Mesenchymal stem cell (in vitro differentiated cells and primary cell): Measurements from ENCODE around the gene TBC1D9.

ENCODE experiments used
- DNase-seq: peaks from one replicate; pipeline ENCODE4 v3.0.0-alpha.2; 2013
- H2AFZ ChIP-seq: one replicate; pipeline ENCODE4 v1.6.1; 2013; ENCODE audit warnings: low read depth, mild to moderate bottlenecking, control low read depth, inconsistent platforms, low read length, moderate library complexity
- H2AK5ac ChIP-seq: 2 replicates; pipeline ENCODE4 v1.6.1; 2013; ENCODE audit warnings: low read length, moderate library complexity, mild to moderate bottlenecking, inconsistent platforms; ENCODE audit not compliant: severe bottlenecking
- H2BK120ac ChIP-seq: one replicate; pipeline ENCODE4 v1.6.1; 2013; ENCODE audit warnings: low read depth, mild to moderate bottlenecking, inconsistent platforms, low read length, moderate library complexity
- H2BK12ac ChIP-seq, 2 experiments: one replicate each; pipeline ENCODE4 v1.6.1; 2013; ENCODE audit warnings: inconsistent platforms in 2 of 2, low read length in 2 of 2, mild to moderate bottlenecking in 2 of 2, moderate library complexity in 2 of 2, control low read depth in 1 of 2
- H2BK15ac ChIP-seq: one replicate; pipeline ENCODE4 v1.6.1; 2013; ENCODE audit warnings: mild to moderate bottlenecking, low read depth, inconsistent platforms; ENCODE audit not compliant: poor library complexity, severe bottlenecking
- H2BK5ac ChIP-seq: 2 replicates; pipeline ENCODE4 v1.6.1; 2013; ENCODE audit warnings: low read depth, mild to moderate bottlenecking, low read length, control low read depth, inconsistent platforms; ENCODE audit not compliant: poor library complexity, severe bottlenecking
- H3K14ac ChIP-seq, 2 experiments: one replicate each; pipeline ENCODE4 v1.6.1; 2013; ENCODE audit warnings: inconsistent platforms in 2 of 2, low read length in 2 of 2, control low read depth in 1 of 2, mild to moderate bottlenecking in 1 of 2, moderate library complexity in 1 of 2
- H3K18ac ChIP-seq, 2 experiments: one replicate each; pipeline ENCODE4 v1.6.1; 2013; ENCODE audit warnings: inconsistent platforms in 2 of 2, low read length in 2 of 2, control low read depth in 1 of 2, low read depth in 1 of 2, mild to moderate bottlenecking in 1 of 2
- H3K23ac ChIP-seq, 2 experiments: one replicate each; pipeline ENCODE4 v1.6.1; 2013; ENCODE audit warnings: inconsistent platforms in 2 of 2, low read length in 2 of 2, mild to moderate bottlenecking in 2 of 2, moderate library complexity in 2 of 2, control low read depth in 1 of 2
- H3K27ac ChIP-seq: 2 replicates; pipeline ENCODE4 v1.5.1; 2013; ENCODE audit warnings: mild to moderate bottlenecking, moderate library complexity, low read length, control low read depth, inconsistent platforms; ENCODE audit not compliant: poor library complexity, severe bottlenecking
- H3K27me3 ChIP-seq, 2 experiments: 2 replicates each; pipeline versions ENCODE4 v1.6.1 to v1.7.0; 2013; ENCODE audit warnings: low read length in 2 of 2, mild to moderate bottlenecking in 2 of 2, moderate library complexity in 2 of 2, control low read depth in 1 of 2, inconsistent platforms in 1 of 2; ENCODE audit not compliant: control insufficient read depth in 1 of 2, insufficient read depth in 1 of 2
- H3K36me3 ChIP-seq, 2 experiments: 2 replicates each; pipeline versions ENCODE4 v1.6.1 to v1.7.0; 2013; ENCODE audit warnings: low read length in 2 of 2, control low read depth in 1 of 2, inconsistent platforms in 1 of 2, low read depth in 1 of 2, mild to moderate bottlenecking in 1 of 2; ENCODE audit not compliant: insufficient read depth in 2 of 2, control insufficient read depth in 1 of 2
- H3K4ac ChIP-seq, 2 experiments: one replicate each; pipeline ENCODE4 v1.6.1; 2013; ENCODE audit warnings: inconsistent platforms in 2 of 2, low read length in 2 of 2, mild to moderate bottlenecking in 2 of 2, moderate library complexity in 2 of 2, control low read depth in 1 of 2, low read depth in 1 of 2
- H3K4me1 ChIP-seq: 2 replicates; pipeline ENCODE4 v1.6.1; 2013; ENCODE audit warnings: low read depth, low read length, control low read depth; ENCODE audit not compliant: control insufficient read depth, insufficient read depth
- H3K4me2 ChIP-seq: 2 replicates; pipeline ENCODE4 v1.6.1; 2013; ENCODE audit warnings: low read length, mild to moderate bottlenecking, inconsistent platforms; ENCODE audit not compliant: poor library complexity, severe bottlenecking
- H3K4me3 ChIP-seq, 2 experiments: 2 replicates each; pipeline versions ENCODE4 v1.5.1 to v1.7.0; 2013; ENCODE audit warnings: low read length in 2 of 2, mild to moderate bottlenecking in 2 of 2, control low read depth in 1 of 2, low read depth in 1 of 2; ENCODE audit not compliant: insufficient read depth in 1 of 2
- H3K79me1 ChIP-seq: replicated peaks from 2 replicates; pipeline ENCODE4 v1.6.1; 2013; ENCODE audit warnings: mild to moderate bottlenecking, control low read depth, low read length, inconsistent platforms; ENCODE audit not compliant: poor library complexity, severe bottlenecking
- H3K9ac ChIP-seq: 2 replicates; pipeline ENCODE4 v1.7.0; 2013; ENCODE audit warnings: mild to moderate bottlenecking, low read length, moderate library complexity
- H3K9me3 ChIP-seq: 2 replicates; pipeline ENCODE4 v1.7.0; 2013; ENCODE audit warnings: mild to moderate bottlenecking, low read length; ENCODE audit not compliant: control insufficient read depth
- H4K8ac ChIP-seq: one replicate; pipeline ENCODE4 v1.6.1; 2013; ENCODE audit warnings: inconsistent platforms, mild to moderate bottlenecking, low read length, moderate library complexity
- H4K91ac ChIP-seq: one replicate; pipeline ENCODE4 v1.6.1; 2013; ENCODE audit warnings: mild to moderate bottlenecking, low read length, inconsistent platforms
- WGBS: methylation state at CpG from one replicate; pipeline ENCODE4 v1.1.7; 2013; ENCODE audit warnings: mixed read lengths; 5-methylcytosine and 5-hydroxymethylcytosine counted together

Gene TBC1D9

DNA sequence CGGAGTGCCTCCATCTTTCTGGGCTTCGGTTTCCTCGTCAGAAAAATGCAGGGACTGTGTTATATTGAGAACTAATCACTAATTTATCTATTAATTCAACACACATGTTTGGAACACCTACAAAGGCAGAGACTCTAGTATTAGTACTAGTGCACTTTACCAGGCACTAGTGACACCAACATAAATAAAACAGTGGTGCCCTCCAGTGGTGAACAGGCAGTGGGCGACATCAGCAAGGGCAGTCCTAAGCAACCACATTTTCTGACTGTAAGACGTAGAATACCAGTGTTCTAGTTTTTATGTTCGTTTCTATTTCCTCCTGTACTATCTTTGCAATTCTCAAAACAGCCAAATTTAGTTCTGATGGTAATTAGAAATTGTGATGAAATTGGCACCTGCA lies 118.3 kb downstream of the TBC1D9 start:
- DNase-seq = no peak
- Histone ChIP-seq H3K18ac (no peak overlapping the region), H4K8ac (no peak overlapping the region), H3K4ac (no peak overlapping the region), H3K36me3 (peaks cover 24 to 57% of the 10 kb centered on the region in 2 experiments), H3K27ac (no peak overlapping the region), H2AK5ac (no peak overlapping the region), H3K4me2 (no peak overlapping the region), H2AFZ (no peak overlapping the region), H3K79me1 (no peaks in the 10 kb centered on the region), H3K23ac (no peak overlapping the region), H3K4me1 (peaks cover 8% of the 10 kb centered on the region), H2BK120ac (no peak overlapping the region), H3K4me3 (no peak overlapping the region), H2BK15ac (no peak overlapping the region), H3K9ac (no peak overlapping the region), H3K14ac (no peak overlapping the region), H2BK5ac (no peak overlapping the region), H4K91ac (no peak overlapping the region), H3K27me3 (no peaks in the 10 kb centered on the region), H3K9me3 (no peaks in the 10 kb centered on the region), H2BK12ac (no peak overlapping the region)
- WGBS = 63% methylated on average over 2 of the region's 6 CpGs

DNA sequence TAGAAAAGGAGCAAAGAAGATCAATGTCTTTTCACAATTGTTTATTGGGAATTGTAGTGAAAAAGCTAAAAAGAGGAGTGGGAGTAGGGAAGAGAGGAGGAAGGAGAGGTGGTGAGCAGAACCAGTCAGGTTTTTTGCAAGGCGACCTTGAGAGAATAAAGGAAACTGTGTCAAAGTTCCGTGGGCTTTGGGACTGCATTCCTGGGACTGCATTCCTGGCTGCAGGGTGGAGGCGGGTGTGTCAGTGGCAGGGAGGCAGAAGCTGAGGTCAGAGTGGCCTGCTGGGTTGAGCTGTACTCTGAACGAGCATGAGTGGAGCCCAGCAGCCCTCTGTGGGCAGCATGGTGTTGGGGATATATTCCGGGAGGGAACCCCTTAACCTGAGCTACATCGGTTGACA lies 120.6 kb downstream of the TBC1D9 start:
- H3K4ac ChIP-seq = no peak overlapping the region
- no peak overlapping the region for H3K4me3 ChIP-seq
- no peak overlapping the region for H3K4me2 ChIP-seq
- no peaks in the 10 kb centered on the region for H3K27me3 ChIP-seq
- peak overlapping the region; percentile 45 for H4K91ac ChIP-seq
- H3K9me3 ChIP-seq = no peaks in the 10 kb centered on the region
- no peak overlapping the region for H3K9ac ChIP-seq
- WGBS = 52% methylated on average over 6 of the region's 6 CpGs
- H2BK5ac ChIP-seq = no peak overlapping the region
- H4K8ac ChIP-seq = no peak overlapping the region
- peaks cover 8% of the 10 kb centered on the region for H3K4me1 ChIP-seq
- peak overlapping the region; percentile 70 for H2AK5ac ChIP-seq
- H3K79me1 ChIP-seq = no peaks in the 10 kb centered on the region
- H2AFZ ChIP-seq = no peak overlapping the region
- no peak overlapping the region for H3K23ac ChIP-seq
- peak overlapping the region in 1 of 2 experiments; percentile 56 for H3K18ac ChIP-seq
- H3K14ac ChIP-seq = peak overlapping the region in 1 of 2 experiments; percentile 53
- peak overlapping the region; percentile 18 for H3K27ac ChIP-seq
- peaks cover 14 to 70% of the 10 kb centered on the region in 2 experiments for H3K36me3 ChIP-seq
- H2BK15ac ChIP-seq = no peak overlapping the region
- no peak overlapping the region for H2BK12ac ChIP-seq
- H2BK120ac ChIP-seq = no peak overlapping the region
- no peak for DNase-seq

DNA sequence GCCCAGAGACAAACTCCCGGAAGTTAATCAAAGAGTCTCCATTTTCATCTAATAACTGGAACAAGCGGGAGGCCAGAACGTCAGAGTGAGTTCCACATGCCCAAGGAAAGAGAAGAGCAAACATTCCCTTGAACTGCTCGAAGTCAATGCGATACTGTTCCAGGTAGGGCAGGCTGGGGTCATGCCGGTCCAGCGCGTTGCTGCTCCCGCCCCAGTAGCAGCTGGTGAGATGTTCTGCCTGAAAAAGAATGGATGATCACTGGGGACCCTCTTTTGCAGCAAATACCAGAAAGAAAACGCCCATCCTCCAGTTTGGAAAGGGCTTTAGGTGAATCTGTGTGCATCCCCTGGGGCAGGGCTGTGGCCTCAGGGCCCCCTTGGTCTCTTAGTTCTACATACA lies 122.2 kb downstream of the TBC1D9 start:
- no peaks in the 10 kb centered on the region for H3K9me3 ChIP-seq
- WGBS = 97% methylated on average over 10 of the region's 10 CpGs
- no peak overlapping the region for H2AFZ ChIP-seq
- H3K27me3 ChIP-seq = no peaks in the 10 kb centered on the region
- H3K14ac ChIP-seq = no peak overlapping the region
- H3K4me2 ChIP-seq = no peak overlapping the region
- no peak overlapping the region for H3K9ac ChIP-seq
- no peak overlapping the region for H3K4me3 ChIP-seq
- DNase-seq = no peak
- no peak overlapping the region for H2BK12ac ChIP-seq
- H3K36me3 ChIP-seq = peaks cover 14 to 66% of the 10 kb centered on the region in 2 experiments
- H2BK120ac ChIP-seq = no peak overlapping the region
- no peak overlapping the region for H2BK5ac ChIP-seq
- H4K8ac ChIP-seq = no peak overlapping the region
- no peak overlapping the region for H4K91ac ChIP-seq
- no peak overlapping the region for H2AK5ac ChIP-seq
- H3K23ac ChIP-seq = no peak overlapping the region
- no peak overlapping the region for H3K27ac ChIP-seq
- H2BK15ac ChIP-seq = no peak overlapping the region
- peaks cover 8% of the 10 kb centered on the region for H3K4me1 ChIP-seq
- H3K18ac ChIP-seq = no peak overlapping the region
- no peak overlapping the region for H3K4ac ChIP-seq
- H3K79me1 ChIP-seq = no peaks in the 10 kb centered on the region

DNA sequence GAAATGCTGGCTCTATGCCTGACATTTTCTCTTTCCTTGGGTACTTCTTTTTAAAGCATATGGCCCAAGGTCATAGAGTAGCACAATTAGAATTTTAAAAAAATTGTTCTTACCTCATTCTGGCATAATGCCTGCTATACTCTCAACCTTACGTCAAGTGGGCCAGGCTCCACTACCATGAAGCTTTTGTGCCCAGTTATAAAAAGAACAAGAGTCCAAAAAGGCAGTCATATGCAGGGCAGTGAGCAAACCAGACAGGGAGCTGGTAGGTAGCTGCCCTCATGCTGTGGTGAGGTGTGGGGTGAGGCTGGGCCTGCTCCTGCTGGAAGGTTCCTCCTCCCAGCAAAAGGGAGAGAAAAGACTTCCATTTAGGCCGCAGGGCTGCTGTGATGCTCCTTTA lies 123.1 kb downstream of the TBC1D9 start:
- H3K27ac ChIP-seq = no peak overlapping the region
- H2AFZ ChIP-seq = no peak overlapping the region
- 100% methylated on average over 1 of the region's 2 CpGs for WGBS
- no peaks in the 10 kb centered on the region for H3K27me3 ChIP-seq
- H3K18ac ChIP-seq = no peak overlapping the region
- no peak overlapping the region for H2AK5ac ChIP-seq
- no peak overlapping the region for H3K23ac ChIP-seq
- H3K9ac ChIP-seq = no peak overlapping the region
- no peak for DNase-seq
- H2BK120ac ChIP-seq = no peak overlapping the region
- H3K36me3 ChIP-seq = peaks cover 14 to 68% of the 10 kb centered on the region in 2 experiments
- H2BK15ac ChIP-seq = no peak overlapping the region
- H2BK12ac ChIP-seq = no peak overlapping the region
- H3K4me3 ChIP-seq = no peak overlapping the region
- no peaks in the 10 kb centered on the region for H3K79me1 ChIP-seq
- H3K4me2 ChIP-seq = no peak overlapping the region
- H3K9me3 ChIP-seq = no peaks in the 10 kb centered on the region
- H3K4me1 ChIP-seq = peaks cover 8% of the 10 kb centered on the region
- no peak overlapping the region for H3K14ac ChIP-seq
- no peak overlapping the region for H3K4ac ChIP-seq
- no peak overlapping the region for H4K8ac ChIP-seq
- H2BK5ac ChIP-seq = no peak overlapping the region
- H4K91ac ChIP-seq = no peak overlapping the region
